ENCODE data around the gene IL1R2.

DNA sequence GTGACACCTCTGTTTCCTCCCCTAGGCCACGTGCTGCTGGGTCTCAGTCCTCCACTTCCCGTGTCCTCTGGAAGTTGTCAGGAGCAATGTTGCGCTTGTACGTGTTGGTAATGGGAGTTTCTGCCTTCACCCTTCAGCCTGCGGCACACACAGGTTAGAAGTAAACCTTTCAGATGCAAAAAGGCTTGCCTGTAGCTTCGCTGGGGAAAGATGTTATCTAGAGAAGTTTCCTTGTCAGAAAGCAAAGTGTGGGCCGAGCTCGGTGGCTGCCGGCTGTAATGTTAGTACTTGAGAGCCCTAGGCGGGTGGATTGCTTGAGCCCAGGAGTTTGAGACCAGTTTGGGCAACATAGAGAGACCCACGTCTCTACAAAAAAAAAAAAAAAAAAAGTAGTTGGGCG lies 16.7 kb downstream of the IL1R2 start:
- TF ChIP-seq, protein P1, sequence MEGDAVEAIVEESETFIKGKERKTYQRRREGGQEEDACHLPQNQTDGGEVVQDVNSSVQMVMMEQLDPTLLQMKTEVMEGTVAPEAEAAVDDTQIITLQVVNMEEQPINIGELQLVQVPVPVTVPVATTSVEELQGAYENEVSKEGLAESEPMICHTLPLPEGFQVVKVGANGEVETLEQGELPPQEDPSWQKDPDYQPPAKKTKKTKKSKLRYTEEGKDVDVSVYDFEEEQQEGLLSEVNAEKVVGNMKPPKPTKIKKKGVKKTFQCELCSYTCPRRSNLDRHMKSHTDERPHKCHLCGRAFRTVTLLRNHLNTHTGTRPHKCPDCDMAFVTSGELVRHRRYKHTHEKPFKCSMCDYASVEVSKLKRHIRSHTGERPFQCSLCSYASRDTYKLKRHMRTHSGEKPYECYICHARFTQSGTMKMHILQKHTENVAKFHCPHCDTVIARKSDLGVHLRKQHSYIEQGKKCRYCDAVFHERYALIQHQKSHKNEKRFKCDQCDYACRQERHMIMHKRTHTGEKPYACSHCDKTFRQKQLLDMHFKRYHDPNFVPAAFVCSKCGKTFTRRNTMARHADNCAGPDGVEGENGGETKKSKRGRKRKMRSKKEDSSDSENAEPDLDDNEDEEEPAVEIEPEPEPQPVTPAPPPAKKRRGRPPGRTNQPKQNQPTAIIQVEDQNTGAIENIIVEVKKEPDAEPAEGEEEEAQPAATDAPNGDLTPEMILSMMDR (IDR thresholded peaks at IDR 0.05), result no peak
- TF ChIP-seq POLR2A (IDR thresholded peaks at IDR 0.05), result no peak
